DMS114 treated with DMSO at 0.1 percent for 48 hours (cell line): ENCODE measurements around the gene NXN.
"Not testable (repeated sequence)": the region's sequence is repeated elsewhere in the genome, so short reads cannot be mapped to it uniquely, and the experiment has no call there.

Source experiments
- DNase-seq: peaks from one replicate; lab custom pipeline; 2025; ENCODE audit not compliant: unreplicated experiment; lab: John Stamatoyannopoulos, UW

Gene NXN

GRCh38 chr17:923633-924032 lies 55.9 kb downstream of the NXN start:
- DNase-seq, result no peak

DNA sequence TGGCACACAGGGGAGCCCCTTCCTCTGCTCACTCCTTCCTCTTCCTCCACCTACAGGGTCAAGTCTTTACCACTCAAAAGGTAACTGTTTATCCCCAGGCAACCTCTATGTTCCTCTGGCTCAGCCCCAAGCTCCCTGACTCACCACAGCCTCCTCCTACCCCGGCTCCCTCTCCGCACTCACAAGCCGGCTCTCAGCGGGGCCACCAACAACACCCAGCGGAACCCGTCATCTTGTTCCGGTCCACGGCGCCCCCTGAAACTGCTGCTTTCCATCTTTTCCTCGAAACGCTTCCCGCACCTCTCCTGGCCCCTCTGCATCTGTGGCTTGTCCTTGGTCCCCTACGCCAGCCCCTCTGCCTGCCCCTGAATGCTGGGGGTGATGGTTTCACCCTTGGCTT lies 58.4 kb downstream of the NXN start:
- DNase-seq, result no peak

DNA sequence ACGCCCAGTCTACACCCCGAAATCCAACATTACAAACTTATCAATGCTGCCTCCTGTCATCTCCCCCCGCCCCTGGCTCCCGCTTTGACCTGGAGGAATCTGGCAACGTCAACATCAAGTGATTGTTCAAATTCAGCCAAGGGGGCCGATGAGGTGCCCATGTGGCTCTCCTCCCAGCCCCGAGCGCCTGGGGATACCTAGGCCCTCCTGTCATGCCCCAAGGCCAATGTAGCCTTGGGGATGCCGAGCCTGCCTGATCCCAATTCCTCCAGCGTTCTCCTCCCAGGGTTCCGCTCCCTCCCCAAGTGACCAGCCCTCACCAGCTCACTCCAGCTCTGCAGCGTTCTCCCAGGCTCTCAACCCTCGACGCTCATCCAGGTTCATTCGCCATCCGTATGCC lies 59.4 kb downstream of the NXN start:
- no peak for DNase-seq

- DNase-seq, result no peak
Observed at GRCh38 chr17:917941-918740, 61.4 kb downstream of the NXN start.

GRCh38 chr17:917391-917811 lies 62.2 kb downstream of the NXN start:
- DNase-seq, result no peak

GRCh38 chr17:916315-916714 lies 63.3 kb downstream of the NXN start:
- no peak for DNase-seq

- no peak for DNase-seq
Observed at GRCh38 chr17:915538-916201, 63.9 kb downstream of the NXN start.

GRCh38 chr17:914561-914960 lies 65.0 kb downstream of the NXN start:
- no peak for DNase-seq

DNA sequence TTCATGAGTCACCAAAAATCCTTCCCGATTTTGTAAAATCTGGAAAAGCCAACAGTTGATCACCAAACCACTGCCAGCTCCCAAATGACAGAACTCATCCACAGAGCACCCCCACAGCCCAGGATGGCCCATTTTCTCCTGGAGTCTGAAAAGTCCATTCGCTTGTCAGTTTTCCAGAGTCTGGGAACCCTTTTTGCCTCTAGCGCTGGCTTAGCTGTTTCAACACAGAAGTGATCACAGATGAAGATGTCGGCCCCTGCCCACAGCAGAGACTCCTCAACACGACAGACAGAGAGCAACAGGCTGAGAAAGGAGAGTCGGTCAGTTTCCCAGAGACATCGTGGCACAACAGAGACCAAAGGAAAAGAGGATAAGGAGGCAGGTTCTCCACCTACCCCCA lies 66.4 kb downstream of the NXN start:
- no peak for DNase-seq

- no peak for DNase-seq
Observed at GRCh38 chr17:909642-910323, 69.8 kb downstream of the NXN start.

- no peak for DNase-seq
Observed at GRCh38 chr17:907725-908124, 71.9 kb downstream of the NXN start.

- not testable (repeated sequence) for DNase-seq
Observed at GRCh38 chr17:905708-906107, 73.9 kb downstream of the NXN start.

DNA sequence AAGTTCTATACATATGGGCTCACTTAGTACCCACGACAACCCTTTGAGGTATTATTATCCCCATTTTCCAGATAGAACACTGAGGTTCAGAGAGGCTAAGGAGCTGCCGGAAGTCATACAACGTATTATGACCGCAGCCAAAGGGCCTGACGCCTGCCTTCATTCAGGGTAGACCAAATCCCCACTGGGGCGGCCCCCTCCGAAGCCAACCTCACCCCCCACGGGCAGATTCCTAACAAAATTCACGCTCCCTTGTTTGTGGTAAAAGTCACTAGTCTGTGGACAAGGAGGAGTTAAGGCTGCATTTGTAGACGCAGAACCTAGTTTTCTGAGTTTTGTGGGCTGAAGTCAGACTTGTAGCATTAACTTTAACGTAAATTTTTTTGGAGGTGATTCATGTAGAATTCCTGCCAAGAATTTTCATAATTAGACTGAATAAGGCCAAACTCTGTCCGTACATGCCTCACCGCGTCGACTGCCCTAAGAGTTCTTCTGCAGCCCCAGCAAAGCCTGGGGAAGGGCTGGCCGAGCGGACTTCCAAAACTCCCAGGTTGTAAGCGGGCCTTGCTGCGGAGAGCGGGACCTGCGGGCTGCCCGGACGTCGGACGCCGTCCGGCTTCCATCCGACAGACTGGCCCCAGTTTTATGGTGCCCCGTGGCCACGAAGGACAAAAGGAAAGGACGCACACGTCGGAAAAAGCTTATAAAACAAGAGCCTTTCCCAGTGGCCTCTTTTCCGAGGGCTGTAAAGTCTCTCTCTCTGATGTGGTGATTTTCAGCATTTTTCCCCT lies 75.7 kb downstream of the NXN start:
- DNase-seq, result no peak

GRCh38 chr17:902463-902862 lies 77.1 kb downstream of the NXN start:
- no peak for DNase-seq

DNA sequence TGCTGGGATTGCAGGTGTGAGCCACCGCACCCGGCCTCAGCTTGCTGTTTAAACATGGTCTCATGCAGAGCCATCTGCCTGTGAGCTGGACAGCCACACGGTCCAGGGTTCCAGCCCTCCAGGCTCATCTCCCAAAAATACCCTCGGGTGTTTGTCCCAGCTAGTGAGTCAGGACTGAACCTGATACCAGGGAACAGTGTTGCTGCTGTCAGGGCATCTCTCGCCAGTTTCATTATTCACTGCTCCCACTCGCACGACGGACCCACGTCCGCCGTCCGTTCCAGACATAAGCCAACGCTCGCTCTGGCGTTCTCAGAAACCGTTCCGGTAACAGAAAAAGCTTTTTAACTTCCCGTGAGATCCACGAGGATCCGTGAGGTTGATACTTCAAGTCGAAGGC lies 77.6 kb downstream of the NXN start:
- DNase-seq, result no peak

- no peak for DNase-seq
Observed at GRCh38 chr17:901191-901950, 78.2 kb downstream of the NXN start.

- DNase-seq, result no peak
Observed at GRCh38 chr17:900336-900934, 79.1 kb downstream of the NXN start.

GRCh38 chr17:897970-898619 lies 81.5 kb downstream of the NXN start:
- no peak for DNase-seq

DNA sequence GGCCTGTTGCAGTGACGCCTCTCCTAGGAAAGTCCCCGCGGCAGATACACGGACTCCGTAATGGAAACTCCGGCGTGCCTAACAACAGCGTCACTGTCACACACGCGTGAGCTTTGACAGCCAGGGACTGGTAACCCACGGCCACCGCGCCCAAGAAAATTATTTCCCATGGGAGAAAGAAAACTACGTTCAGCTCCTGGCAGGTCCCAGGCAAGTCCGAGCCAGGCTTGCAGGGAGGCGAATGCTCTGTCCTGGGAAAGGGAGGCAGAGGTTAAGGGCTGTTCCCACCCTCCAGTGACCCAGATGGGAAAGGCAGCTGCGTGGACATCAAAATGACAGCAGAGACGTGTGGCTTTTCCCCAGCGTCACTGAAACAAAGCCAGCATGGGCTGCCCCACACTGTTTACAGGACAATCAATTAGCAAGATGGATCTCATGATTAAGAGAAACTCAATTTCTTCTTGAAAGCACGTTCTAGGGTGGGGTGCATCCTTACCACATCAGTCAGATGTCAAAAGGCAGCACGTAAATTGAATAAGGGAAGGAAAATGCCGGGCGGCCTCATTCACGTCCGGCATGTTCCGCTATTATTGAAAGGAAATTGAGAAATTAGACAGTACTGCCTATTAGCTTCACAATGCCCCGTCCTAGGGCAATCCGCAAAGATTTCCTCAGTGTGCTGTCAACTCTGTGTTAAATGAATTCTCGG lies 82.5 kb downstream of the NXN start:
- no peak for DNase-seq
